ENCODE results near the gene CALU.

The CALU gene

DNA sequence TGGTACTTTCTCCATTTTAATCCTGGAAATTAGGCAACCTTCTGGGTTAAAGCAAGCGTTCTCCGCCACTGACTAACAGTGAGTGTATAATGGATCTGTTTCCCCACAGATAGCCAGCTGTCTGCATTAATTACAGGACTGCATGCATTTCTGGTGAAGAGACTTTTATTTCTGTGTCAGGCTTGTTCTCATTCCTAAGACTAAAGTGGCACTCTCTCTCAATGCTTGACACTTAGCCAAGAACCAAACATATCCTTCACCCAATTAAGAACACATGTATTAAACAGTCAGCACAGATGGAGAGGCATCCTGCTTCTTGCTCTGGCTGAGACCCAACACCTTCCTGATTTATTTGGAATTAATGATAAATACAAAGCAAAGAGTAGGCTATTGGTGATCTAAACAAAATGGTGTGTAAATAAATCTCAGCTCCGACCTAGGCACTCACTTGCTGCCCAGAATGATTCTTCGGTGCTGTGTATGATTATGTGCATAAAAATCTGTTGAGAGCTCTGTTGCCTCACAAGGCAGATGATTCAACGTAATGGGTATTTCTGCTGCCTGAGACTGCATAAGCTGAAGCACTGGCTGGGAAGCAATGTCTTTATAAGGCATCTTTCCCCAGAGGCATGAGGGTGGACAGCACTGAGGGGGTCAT is 16.8 kb downstream of the CALU start:
- no peak overlapping the region for H3K27ac ChIP-seq
- H2AFZ ChIP-seq (ENCODE audit: low read depth), result no peak overlapping the region
- H3K27me3 ChIP-seq (ENCODE audit: insufficient read depth, low read depth), result no peaks in the 10 kb centered on the region
- no peaks in the 10 kb centered on the region for H3K4me1 ChIP-seq (ENCODE audit: low read depth, poor library complexity, severe bottlenecking)
- H4K20me1 ChIP-seq (ENCODE audit: insufficient read depth), result no peaks in the 10 kb centered on the region
- H3K9ac ChIP-seq, result no peak overlapping the region
- peaks cover 13% of the 10 kb centered on the region; the same call in 1 of the 2 replicates for H3K36me3 ChIP-seq (ENCODE audit: insufficient read depth)
- no peaks in the 10 kb centered on the region for H3K79me2 ChIP-seq (ENCODE audit: insufficient read depth, low read depth)
- no peak overlapping the region for H3K4me3 ChIP-seq (IDR thresholded peaks at IDR 0.05; ENCODE audit: insufficient read depth, low read depth, low read length)
- no peak overlapping the region for H3K4me2 ChIP-seq
- TF ChIP-seq, protein P1, sequence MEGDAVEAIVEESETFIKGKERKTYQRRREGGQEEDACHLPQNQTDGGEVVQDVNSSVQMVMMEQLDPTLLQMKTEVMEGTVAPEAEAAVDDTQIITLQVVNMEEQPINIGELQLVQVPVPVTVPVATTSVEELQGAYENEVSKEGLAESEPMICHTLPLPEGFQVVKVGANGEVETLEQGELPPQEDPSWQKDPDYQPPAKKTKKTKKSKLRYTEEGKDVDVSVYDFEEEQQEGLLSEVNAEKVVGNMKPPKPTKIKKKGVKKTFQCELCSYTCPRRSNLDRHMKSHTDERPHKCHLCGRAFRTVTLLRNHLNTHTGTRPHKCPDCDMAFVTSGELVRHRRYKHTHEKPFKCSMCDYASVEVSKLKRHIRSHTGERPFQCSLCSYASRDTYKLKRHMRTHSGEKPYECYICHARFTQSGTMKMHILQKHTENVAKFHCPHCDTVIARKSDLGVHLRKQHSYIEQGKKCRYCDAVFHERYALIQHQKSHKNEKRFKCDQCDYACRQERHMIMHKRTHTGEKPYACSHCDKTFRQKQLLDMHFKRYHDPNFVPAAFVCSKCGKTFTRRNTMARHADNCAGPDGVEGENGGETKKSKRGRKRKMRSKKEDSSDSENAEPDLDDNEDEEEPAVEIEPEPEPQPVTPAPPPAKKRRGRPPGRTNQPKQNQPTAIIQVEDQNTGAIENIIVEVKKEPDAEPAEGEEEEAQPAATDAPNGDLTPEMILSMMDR (conservative IDR thresholded peaks at IDR 0.05; ENCODE audit: low read depth, low read length), result no peak

DNA sequence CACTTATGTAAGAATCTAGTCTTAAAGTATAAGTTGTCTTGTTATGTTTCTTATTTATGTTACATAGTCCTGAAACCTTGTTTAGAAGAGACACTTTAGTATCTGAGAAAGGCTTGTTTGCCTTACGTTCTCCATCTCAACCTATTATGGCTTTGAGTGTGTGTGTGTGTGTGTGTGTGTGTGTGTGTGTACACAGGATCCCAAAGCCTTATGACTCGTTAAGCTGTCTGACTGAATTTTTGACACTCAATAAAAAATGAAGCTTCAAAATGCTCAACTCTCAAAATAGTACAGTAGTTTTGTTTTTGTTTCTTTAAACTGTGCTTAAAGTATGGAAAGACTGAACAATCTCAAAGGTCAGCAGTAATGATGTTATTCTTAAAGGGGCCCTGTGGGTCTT is 18.0 kb downstream of the CALU start:
- TF ChIP-seq, protein P1 (conservative IDR thresholded peaks at IDR 0.05; ENCODE audit: low read depth, low read length), result no peak
- Histone ChIP-seq H4K20me1 (ENCODE audit: insufficient read depth) (no peaks in the 10 kb centered on the region), H3K79me2 (ENCODE audit: insufficient read depth, low read depth) (no peaks in the 10 kb centered on the region), H3K4me3 (IDR thresholded peaks at IDR 0.05; ENCODE audit: insufficient read depth, low read depth, low read length) (no peak overlapping the region), H3K4me1 (ENCODE audit: low read depth, poor library complexity, severe bottlenecking) (no peaks in the 10 kb centered on the region), H3K27me3 (ENCODE audit: insufficient read depth, low read depth) (no peaks in the 10 kb centered on the region), H3K9ac (no peak overlapping the region), H3K4me2 (no peak overlapping the region), H3K27ac (no peak overlapping the region), H2AFZ (ENCODE audit: low read depth) (no peak overlapping the region), H3K36me3 (ENCODE audit: insufficient read depth) (peaks cover 13% of the 10 kb centered on the region; the same call in 1 of the 2 replicates)

DNA sequence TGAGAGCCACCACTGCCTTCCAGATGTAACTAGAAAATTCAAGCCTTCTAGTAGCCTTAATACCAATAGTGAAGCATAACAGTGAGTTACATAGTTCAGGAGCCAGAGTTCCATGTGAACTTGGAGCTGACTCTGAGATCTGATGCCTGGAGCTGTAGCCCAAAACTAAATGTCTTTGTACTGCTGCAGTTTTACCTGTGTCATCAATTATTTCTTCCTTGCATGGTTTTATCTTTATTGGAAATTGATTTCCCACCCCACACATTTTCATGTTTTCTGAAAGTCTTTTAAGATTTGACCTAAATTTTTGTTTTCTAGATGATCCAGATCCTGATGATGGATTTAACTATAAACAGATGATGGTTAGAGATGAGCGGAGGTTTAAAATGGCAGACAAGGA is 19.4 kb downstream of the CALU start:
- no peaks in the 10 kb centered on the region for H3K79me2 ChIP-seq (ENCODE audit: insufficient read depth, low read depth)
- no peak overlapping the region for H3K27ac ChIP-seq
- no peak overlapping the region for H3K4me2 ChIP-seq
- H3K27me3 ChIP-seq (ENCODE audit: insufficient read depth, low read depth), result no peaks in the 10 kb centered on the region
- TF ChIP-seq, protein P1 (conservative IDR thresholded peaks at IDR 0.05; ENCODE audit: low read depth, low read length), result no peak
- no peak overlapping the region for H2AFZ ChIP-seq (ENCODE audit: low read depth)
- H3K9ac ChIP-seq, result no peak overlapping the region
- H3K4me3 ChIP-seq (IDR thresholded peaks at IDR 0.05; ENCODE audit: insufficient read depth, low read depth, low read length), result no peak overlapping the region
- H3K36me3 ChIP-seq (ENCODE audit: insufficient read depth), result peaks cover 13% of the 10 kb centered on the region; the same call in 1 of the 2 replicates
- no peaks in the 10 kb centered on the region for H3K4me1 ChIP-seq (ENCODE audit: low read depth, poor library complexity, severe bottlenecking)
- H4K20me1 ChIP-seq (ENCODE audit: insufficient read depth), result no peaks in the 10 kb centered on the region

DNA sequence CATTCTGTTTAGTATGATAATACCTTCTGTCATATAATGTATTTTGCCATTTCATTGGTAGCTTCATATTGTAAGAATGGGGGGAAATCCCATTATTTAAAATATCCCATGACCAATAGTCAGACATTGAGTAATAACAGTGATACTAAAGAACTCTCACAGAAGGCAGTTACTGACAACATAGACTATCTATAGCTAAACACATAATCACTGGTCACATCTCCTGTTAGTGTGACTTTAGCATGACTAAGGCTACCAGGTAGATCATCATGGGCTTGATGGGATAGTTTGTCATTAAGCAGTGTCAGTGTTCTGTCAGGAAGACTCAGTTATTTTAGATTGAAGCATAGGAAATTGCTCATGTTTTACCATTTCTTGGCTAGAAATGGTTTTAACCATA is 20.1 kb downstream of the CALU start:
- Histone ChIP-seq H3K27me3 (ENCODE audit: insufficient read depth, low read depth) (no peaks in the 10 kb centered on the region), H3K79me2 (ENCODE audit: insufficient read depth, low read depth) (no peaks in the 10 kb centered on the region), H2AFZ (ENCODE audit: low read depth) (no peak overlapping the region), H3K36me3 (ENCODE audit: insufficient read depth) (peaks cover 10% of the 10 kb centered on the region; the same call in 1 of the 2 replicates), H4K20me1 (ENCODE audit: insufficient read depth) (no peaks in the 10 kb centered on the region), H3K4me1 (ENCODE audit: low read depth, poor library complexity, severe bottlenecking) (no peaks in the 10 kb centered on the region), H3K9ac (no peak overlapping the region), H3K27ac (no peak overlapping the region), H3K4me3 (IDR thresholded peaks at IDR 0.05; ENCODE audit: insufficient read depth, low read depth, low read length) (no peak overlapping the region), H3K4me2 (no peak overlapping the region)
- TF ChIP-seq, protein P1 (conservative IDR thresholded peaks at IDR 0.05; ENCODE audit: low read depth, low read length), result no peak
